Daoy (cell line): Measurements from ENCODE around the gene ARRB1. TPM values are rescaled to one million over a fixed set of nuclear protein-coding genes. Genes with fewer than 3 reads are reported as not detected.
"Not testable (repeated sequence)": the region's sequence is repeated elsewhere in the genome, so short reads cannot be mapped to it uniquely, and the experiment has no call there.

Experiments
- DNase-seq: peaks from one replicate; pipeline ENCODE4 v3.0.0-alpha.2; 2015; ENCODE audit warnings: low read depth
- total RNA-seq: library from RNA; depleted of rRNA; stranded (reverse); fragments of >200 nt; shearing (Covaris generic); gene quantifications from 2 replicates; pipeline ENCODE4 v1.2.3, GENCODE V29; 2014

Gene ARRB1
- total RNA-seq, 1 experiment from 2014 or later = 12.8 TPM

GRCh38 chr11:75276186-75276585, 75.3 kb downstream of the ARRB1 start:
- DNase-seq = no peak

- no peak for DNase-seq
Measured at GRCh38 chr11:75275581-75275980, 75.9 kb downstream of the ARRB1 start.

GRCh38 chr11:75274716-75275115, 76.7 kb downstream of the ARRB1 start:
- DNase-seq = not testable (repeated sequence)

DNA sequence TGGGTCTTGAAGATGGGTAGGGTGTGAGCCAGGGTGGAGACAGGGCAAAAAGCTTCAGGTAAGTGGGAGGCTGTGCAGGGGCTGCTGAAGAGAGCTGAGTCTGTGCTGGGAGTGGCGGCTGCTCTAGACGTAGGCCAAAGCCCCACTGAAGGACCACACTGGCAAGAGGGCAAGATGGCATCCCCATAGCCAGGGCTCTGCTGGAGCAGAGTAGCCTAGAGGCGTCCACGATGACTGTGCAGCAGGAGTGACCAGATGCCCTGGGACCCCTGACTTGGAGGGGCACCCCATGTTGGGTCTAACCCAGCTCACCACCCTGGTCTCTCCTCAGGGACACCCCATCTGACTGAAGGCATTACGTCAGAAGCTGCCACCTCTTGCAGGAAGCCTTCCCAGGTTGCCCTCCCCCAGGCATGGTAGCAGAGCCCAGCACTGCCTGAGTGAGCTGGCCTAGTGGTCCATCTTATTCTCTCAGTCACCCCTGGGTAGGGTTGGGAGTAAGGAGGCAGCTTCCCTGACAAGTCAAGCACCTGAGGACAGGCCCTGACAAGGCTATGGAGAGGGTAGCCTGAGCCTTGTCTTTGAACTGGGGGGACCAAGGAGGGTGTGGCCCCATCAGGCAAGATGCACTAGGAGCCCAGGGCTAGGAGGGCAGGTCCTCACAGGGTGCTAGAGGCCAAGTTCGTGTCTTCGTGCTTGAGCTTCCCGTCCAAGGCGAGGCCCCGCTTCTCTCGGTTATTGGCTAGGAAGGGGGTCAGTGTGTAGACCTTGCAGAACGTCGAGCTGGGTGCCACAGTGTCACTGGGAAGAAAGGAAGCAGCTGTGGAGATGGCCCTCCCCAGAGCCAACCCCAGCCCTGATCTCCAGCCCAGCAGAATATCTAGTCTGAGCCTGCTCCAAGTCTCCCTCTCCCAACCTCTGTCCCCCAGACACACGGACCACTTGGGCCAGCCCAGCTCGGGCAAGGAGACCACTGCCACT, 77.8 kb downstream of the ARRB1 start:
- no peak for DNase-seq

- no peak for DNase-seq
Measured at GRCh38 chr11:75272821-75273301, 78.6 kb downstream of the ARRB1 start.

- no peak for DNase-seq
Measured at GRCh38 chr11:75272391-75272790, 79.1 kb downstream of the ARRB1 start.

DNA sequence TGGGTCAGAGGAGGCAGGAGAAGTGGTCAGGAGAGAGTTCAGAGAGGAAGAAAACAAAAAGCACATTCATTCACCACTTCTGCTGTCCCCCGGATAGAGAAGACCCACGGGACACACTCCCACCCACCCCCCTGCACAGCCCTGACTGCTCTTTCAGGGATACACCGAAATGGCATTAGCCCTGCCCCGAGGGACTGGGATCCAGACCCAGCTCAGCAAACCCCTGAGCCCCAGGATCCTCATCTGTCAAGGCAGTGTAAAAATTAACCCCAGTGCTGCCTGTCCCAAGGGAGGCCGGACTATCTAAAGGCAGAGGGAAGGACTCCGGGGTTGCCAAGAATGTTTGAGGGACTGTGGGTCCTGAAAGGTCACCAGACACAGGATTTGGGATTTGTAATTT, 79.7 kb downstream of the ARRB1 start:
- no peak for DNase-seq

DNA sequence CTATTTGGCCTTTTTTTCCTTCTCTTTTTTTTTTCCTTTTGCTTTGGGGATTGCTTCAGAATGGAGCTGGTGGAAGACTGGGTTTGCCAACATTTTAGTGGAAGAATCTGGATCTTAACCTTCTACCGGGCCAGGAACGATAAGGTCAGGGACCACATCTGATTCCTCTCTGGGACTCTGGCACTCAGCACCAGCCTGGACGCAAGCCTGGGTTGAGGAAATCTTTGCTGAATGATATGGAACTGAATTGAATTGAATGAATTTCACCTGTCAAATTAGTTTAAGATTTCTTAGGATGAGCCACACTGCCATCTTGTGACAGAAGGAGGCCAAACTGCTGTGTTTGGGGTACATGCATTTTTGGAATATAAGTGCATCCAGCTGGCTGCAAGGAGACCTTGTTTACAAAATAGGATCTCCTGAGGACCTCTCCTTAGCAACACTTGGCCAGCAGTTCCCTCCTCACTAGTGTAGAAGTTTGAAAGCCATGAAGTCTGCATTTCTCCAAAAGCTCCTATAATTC, 80.5 kb downstream of the ARRB1 start:
- no peak for DNase-seq

- no peak for DNase-seq
Measured at GRCh38 chr11:75269896-75270295, 81.6 kb downstream of the ARRB1 start.

DNA sequence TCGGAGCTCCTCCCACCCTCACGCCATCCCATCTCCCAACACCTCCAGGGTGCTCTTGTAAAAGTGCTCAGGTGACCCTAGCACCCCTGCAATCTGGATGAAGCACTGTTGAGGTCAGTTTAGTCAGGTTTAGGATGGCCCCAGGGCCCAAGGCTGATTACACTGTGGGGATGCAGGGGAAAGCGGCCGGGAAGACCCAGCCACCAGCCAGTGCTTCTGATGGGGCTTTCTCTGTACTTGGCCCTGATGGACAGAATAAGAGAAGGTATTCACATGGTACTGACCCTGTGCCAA, 82.1 kb downstream of the ARRB1 start:
- DNase-seq = no peak

DNA sequence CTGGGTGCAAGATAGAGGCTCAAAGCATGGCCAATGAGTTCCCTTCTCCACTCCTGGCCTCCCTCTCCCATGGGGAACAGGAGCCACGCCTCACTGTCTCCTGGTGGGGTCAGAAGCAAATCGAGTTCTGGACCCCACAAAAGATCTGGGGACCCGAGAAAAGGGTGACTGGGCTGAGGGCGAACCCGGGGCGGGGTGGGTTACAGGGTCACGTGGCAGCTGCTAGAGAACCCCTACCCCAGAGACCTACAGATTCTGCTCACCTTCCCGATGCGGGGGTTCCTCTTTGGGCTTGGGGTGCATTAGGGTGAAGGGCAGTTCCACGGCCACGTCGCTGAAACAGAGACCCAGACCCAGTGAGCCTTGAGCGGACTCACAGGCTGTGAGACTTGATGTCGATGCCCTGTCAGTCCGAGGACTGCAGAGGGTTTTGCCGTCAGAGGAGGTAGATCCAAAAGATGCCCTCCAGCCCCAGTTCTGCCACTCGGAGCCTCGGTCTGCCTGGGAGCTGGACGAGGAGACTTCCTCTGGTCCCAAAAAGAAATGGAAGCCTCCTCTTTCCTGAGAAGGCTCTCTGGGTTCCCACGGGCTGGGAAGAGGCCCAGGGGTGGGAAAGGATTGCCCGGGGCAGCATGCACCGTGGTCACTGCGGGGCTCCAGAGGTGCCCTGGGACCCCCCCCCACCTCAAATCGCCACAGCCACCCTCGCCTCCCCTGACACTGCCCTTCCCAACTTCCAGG, 82.7 kb downstream of the ARRB1 start:
- DNase-seq = no peak

- no peak for DNase-seq
Measured at GRCh38 chr11:75267171-75267970, 84.1 kb downstream of the ARRB1 start.

- no peak for DNase-seq
Measured at GRCh38 chr11:75265851-75266531, 85.5 kb downstream of the ARRB1 start.

DNA sequence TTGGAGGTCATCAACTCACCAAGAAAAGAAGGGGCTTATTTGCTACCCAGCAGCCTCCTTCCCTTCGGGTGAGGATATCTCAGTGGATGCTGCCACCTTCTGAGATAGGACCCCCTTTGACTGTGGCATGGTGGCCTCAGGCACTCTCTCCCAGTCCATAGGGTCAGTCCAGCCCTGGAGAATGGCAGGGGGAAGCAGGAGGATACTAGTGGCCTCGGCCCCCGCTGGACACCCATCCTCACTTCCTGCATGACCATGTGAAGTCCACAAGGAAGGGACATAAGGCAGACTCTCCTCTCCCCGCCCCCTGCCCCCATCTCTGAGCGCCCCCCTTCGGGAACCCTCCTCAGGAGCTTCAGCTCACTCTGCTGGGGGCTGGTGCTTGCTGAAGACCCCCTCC, 86.5 kb downstream of the ARRB1 start:
- DNase-seq = no peak

- DNase-seq = no peak
Measured at GRCh38 chr11:75264356-75264755, 87.1 kb downstream of the ARRB1 start.

GRCh38 chr11:75263944-75264349, 87.5 kb downstream of the ARRB1 start:
- no peak for DNase-seq

DNA sequence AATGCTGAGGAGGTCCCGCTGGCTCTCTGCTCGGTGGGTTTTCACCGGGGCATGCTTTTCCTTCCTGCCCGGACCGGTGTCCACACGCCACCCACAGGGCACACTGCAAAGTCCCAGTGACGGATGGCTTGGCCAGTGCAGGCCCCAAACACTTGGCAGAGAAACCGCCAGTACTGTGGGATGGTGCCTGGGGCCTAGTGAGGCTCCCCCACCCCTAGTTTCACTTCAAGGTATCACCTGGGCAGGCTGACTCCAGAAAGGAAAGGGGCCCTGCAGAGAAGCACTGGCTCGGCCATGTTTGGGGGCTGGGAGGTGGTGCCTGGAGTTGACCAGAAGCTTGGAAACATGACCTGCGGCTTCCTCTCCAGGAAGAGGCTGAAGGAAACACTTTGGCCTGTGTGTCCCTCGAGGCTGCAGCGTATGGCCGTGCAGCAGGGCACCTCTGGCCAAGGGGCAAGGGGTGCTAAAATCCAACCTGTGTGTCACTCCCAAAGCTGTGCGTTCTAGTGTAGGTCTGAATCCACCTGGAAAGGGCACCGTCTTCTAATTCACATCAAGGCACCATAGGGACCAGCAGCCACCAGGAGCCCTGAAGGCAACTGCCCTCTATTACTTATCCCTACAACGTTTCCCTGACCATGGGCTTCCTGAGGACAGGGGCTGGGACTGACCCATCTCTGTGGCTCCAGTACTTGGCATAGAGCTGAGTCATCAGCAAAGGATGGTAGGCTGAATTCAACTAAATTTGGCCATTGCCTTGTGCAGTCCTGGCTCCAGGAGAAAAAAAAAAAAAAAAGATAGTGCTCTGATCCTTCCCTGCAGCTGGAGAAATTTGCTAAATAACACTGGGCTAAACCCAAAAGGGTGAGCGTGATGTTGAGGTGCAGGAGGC, 88.3 kb downstream of the ARRB1 start:
- DNase-seq = no peak

GRCh38 chr11:75262436-75262835, 89.0 kb downstream of the ARRB1 start:
- no peak for DNase-seq

DNA sequence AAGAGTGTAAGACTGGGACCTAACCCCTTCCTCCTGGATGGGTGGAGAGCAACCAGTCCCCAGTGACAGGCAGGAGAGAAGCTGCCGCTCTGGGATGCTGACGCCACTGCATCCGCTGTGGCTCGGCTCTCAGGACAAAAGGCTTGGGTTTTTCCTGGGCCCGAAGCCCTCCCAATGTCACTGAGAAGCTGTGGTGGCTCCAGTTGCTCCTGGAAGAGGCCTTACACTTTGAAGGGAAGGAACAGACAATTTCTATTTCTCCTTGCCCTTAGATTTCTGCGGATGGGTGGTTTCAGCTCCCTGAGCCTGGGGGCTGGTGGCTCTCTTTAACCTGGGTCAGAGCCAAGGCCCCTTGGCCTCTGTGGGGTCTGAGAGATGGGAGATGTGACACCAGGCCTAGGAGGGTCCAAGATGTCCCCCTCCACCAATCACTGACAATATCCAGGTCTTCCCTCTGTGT, 89.5 kb downstream of the ARRB1 start:
- no peak for DNase-seq
